HCT116 (cell line): ENCODE measurements around the gene GLIPR2.

Experiments used
- FOSL1 ChIP-seq: IDR thresholded peaks from 2 replicates; pipeline ENCODE4 v1.6.1; 2012; ENCODE audit warnings: low read depth
- JUND ChIP-seq: IDR thresholded peaks from 2 replicates; pipeline ENCODE4 v1.6.1; 2012
- POLR2AphosphoS5 ChIP-seq: IDR thresholded peaks from 2 replicates; pipeline ENCODE4 v1.6.1; 2011; ENCODE audit warnings: mild to moderate bottlenecking, low read depth, low read length, moderate library complexity
- SP1 ChIP-seq: IDR thresholded peaks from 2 replicates; pipeline ENCODE4 v1.6.1; 2012; ENCODE audit warnings: low read depth
- TCF7L2 ChIP-seq: IDR thresholded peaks from 2 replicates; pipeline ENCODE4 v1.7.0; 2011; ENCODE audit warnings: borderline replicate concordance, inconsistent platforms; ENCODE audit not compliant: insufficient read depth, insufficient read length; ENCODE audit errors: extremely low read depth
- ZNF274 ChIP-seq: fragments of 200-500 bp; sonication (Bioruptor generic); IDR thresholded peaks from 2 replicates; pipeline ENCODE4 v1.6.1; 2014; ENCODE audit warnings: mild to moderate bottlenecking, low read depth, low read length, inconsistent platforms
- TF ChIP-seq, protein P1 (sequence below): IDR thresholded peaks from 2 replicates; pipeline ENCODE4 v1.6.1; 2012; ENCODE audit warnings: low read depth
- TF ChIP-seq, protein P2 (sequence below), 3 experiments: fragments of 200-600 bp in 1 of 3; sonication (generic) in 1 of 3; IDR thresholded peaks in 2 of 3; conservative IDR thresholded peaks in 1 of 3; 2 replicates each; pipeline ENCODE4 v1.5.1; 2012 to 2017; ENCODE audit warnings: low read depth in 2 of 3, low read length in 2 of 3, antibody characterized with exemption in 1 of 3, borderline replicate concordance in 1 of 3, control low read depth in 1 of 3, mild to moderate bottlenecking in 1 of 3, mixed read lengths in 1 of 3, mixed run types in 1 of 3, moderate library complexity in 1 of 3; ENCODE audit not compliant: insufficient read depth in 1 of 3

DNA sequence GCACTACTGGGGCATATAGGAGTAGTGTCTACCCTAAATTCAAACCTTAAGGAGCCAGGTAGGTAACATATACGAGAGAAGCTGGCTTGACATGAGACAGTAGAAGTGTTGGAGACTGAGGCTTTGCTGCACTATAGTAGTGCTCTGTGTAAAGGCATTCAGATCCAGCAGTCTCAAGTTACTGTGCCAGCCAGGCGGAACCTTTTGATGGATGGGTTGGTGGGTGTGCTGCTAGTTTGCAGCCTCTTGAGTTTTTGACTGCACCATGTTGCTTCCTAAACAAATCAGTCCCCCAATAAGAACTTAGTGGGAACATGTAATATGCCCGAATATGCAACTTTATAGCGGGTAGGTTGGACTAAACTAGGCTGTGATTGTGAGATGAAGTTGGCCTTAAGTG lies 55.7 kb downstream of the GLIPR2 start:
- TF ChIP-seq JUND = no peak
- TF ChIP-seq, protein P1, sequence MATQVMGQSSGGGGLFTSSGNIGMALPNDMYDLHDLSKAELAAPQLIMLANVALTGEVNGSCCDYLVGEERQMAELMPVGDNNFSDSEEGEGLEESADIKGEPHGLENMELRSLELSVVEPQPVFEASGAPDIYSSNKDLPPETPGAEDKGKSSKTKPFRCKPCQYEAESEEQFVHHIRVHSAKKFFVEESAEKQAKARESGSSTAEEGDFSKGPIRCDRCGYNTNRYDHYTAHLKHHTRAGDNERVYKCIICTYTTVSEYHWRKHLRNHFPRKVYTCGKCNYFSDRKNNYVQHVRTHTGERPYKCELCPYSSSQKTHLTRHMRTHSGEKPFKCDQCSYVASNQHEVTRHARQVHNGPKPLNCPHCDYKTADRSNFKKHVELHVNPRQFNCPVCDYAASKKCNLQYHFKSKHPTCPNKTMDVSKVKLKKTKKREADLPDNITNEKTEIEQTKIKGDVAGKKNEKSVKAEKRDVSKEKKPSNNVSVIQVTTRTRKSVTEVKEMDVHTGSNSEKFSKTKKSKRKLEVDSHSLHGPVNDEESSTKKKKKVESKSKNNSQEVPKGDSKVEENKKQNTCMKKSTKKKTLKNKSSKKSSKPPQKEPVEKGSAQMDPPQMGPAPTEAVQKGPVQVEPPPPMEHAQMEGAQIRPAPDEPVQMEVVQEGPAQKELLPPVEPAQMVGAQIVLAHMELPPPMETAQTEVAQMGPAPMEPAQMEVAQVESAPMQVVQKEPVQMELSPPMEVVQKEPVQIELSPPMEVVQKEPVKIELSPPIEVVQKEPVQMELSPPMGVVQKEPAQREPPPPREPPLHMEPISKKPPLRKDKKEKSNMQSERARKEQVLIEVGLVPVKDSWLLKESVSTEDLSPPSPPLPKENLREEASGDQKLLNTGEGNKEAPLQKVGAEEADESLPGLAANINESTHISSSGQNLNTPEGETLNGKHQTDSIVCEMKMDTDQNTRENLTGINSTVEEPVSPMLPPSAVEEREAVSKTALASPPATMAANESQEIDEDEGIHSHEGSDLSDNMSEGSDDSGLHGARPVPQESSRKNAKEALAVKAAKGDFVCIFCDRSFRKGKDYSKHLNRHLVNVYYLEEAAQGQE = no peak
- TF ChIP-seq, protein P2, sequence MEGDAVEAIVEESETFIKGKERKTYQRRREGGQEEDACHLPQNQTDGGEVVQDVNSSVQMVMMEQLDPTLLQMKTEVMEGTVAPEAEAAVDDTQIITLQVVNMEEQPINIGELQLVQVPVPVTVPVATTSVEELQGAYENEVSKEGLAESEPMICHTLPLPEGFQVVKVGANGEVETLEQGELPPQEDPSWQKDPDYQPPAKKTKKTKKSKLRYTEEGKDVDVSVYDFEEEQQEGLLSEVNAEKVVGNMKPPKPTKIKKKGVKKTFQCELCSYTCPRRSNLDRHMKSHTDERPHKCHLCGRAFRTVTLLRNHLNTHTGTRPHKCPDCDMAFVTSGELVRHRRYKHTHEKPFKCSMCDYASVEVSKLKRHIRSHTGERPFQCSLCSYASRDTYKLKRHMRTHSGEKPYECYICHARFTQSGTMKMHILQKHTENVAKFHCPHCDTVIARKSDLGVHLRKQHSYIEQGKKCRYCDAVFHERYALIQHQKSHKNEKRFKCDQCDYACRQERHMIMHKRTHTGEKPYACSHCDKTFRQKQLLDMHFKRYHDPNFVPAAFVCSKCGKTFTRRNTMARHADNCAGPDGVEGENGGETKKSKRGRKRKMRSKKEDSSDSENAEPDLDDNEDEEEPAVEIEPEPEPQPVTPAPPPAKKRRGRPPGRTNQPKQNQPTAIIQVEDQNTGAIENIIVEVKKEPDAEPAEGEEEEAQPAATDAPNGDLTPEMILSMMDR (IDR thresholded peaks at IDR 0.05 in 2 of 3, conservative IDR thresholded peaks at IDR 0.05 in 1 of 3; ENCODE audit: borderline replicate concordance in 1 of 3, insufficient read depth in 1 of 3, low read depth in 2 of 3, low read length in 2 of 3) = no peak
- no peak for TF ChIP-seq TCF7L2
- TF ChIP-seq ZNF274 = no peak
- no peak for TF ChIP-seq POLR2AphosphoS5
- no peak for TF ChIP-seq SP1
- TF ChIP-seq FOSL1 = no peak
